PC-9 (cell line): ENCODE results near the gene PRSS3.

Experiments
- EZH2 ChIP-seq: fragments of 200-600 bp; sonication (generic); IDR thresholded peaks from 2 replicates; pipeline ENCODE4 v1.8.0; 2017; ENCODE audit warnings: antibody characterized with exemption, low read depth
- TF ChIP-seq, protein P1 (sequence below): fragments of 200-600 bp; sonication (generic); conservative IDR thresholded peaks from 2 replicates; pipeline ENCODE4 v1.6.1; 2017; ENCODE audit warnings: mixed run types, antibody characterized with exemption, mild to moderate bottlenecking, moderate library complexity

DNA sequence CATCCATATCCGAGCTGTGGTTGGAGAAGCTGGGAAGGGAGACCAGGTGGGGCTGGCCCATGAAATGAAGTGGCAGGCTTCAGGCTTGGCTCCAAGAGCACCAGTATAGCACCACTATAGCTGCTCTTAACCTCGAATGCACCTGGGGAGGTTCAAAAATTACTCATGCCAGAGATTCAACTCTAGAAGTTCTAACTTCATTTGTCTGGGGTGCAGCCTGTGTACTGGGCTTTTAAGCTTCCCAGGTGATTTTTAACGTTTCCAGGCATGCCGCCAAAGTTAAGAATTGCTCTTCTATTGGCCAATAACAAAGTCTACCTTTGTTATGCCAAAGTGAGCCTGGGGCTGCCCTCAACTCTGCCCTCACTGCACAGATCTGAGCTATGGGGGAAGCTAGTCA, 458 bp downstream of the PRSS3 start:
- TF ChIP-seq EZH2 = no peak
- TF ChIP-seq, protein P1, sequence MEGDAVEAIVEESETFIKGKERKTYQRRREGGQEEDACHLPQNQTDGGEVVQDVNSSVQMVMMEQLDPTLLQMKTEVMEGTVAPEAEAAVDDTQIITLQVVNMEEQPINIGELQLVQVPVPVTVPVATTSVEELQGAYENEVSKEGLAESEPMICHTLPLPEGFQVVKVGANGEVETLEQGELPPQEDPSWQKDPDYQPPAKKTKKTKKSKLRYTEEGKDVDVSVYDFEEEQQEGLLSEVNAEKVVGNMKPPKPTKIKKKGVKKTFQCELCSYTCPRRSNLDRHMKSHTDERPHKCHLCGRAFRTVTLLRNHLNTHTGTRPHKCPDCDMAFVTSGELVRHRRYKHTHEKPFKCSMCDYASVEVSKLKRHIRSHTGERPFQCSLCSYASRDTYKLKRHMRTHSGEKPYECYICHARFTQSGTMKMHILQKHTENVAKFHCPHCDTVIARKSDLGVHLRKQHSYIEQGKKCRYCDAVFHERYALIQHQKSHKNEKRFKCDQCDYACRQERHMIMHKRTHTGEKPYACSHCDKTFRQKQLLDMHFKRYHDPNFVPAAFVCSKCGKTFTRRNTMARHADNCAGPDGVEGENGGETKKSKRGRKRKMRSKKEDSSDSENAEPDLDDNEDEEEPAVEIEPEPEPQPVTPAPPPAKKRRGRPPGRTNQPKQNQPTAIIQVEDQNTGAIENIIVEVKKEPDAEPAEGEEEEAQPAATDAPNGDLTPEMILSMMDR = no peak
